PFSK-1 (cell line): ENCODE data around the gene SASH1.

Experiments
- FOXP2 ChIP-seq: optimal IDR thresholded peaks from 2 replicates; pipeline ENCODE3; 2011; ENCODE audit warnings: borderline replicate concordance, control low read depth, inconsistent platforms; ENCODE audit not compliant: insufficient read depth; ENCODE audit errors: extremely low read length, extremely low read depth
- POLR2AphosphoS5 ChIP-seq: IDR thresholded peaks from 2 replicates; pipeline ENCODE4 v1.6.1; 2012; ENCODE audit warnings: low read depth, mild to moderate bottlenecking, control low read depth, low read length, moderate library complexity
- REST ChIP-seq, 2 experiments: IDR thresholded peaks; 2 replicates each; pipeline versions ENCODE4 v1.6.1 to v1.8.0; 2011 to 2012; ENCODE audit warnings: low read depth in 2 of 2, low read length in 2 of 2, control low read depth in 1 of 2, inconsistent platforms in 1 of 2, mild to moderate bottlenecking in 1 of 2, moderate library complexity in 1 of 2; ENCODE audit not compliant: insufficient read depth in 1 of 2
- TAF1 ChIP-seq: IDR thresholded peaks from 2 replicates; pipeline ENCODE4 v1.6.1; 2012; ENCODE audit warnings: low read length, control low read depth, borderline replicate concordance; ENCODE audit not compliant: insufficient read depth

DNA sequence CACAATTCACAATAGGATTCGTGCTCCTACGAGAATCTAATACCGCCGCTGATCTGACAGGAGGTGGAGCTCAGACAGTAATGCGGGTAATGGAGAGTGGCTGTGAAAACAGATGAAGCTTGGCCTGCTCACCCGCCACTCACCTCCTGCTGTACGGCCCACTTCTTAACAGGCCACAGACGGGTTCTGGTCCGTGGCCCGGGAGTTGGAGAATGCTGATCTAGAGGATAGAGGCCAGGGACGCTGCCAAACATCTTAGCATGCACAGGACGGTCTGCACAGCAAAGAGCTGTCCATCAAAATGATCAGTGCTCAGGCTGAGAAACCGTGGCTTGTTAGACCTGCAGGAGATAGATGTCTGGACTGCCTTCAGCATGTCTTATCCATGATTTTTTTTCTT is 186.4 kb downstream of the SASH1 start:
- TF ChIP-seq POLR2AphosphoS5 (no peak), REST (IDR thresholded peaks at IDR 0.05; ENCODE audit: insufficient read depth in 1 of 2, low read depth in 2 of 2, low read length in 2 of 2) (no peak), FOXP2 (no peak), TAF1 (no peak)
